Cardiac muscle cell (in vitro differentiated cells and primary cell): ENCODE measurements around the gene IGF2R. TPM values are rescaled to one million over a fixed set of nuclear protein-coding genes. Genes with fewer than 3 reads are reported as not detected.
"Not testable (repeated sequence)": the region's sequence is repeated elsewhere in the genome, so short reads cannot be mapped to it uniquely, and the experiment has no call there.

Source experiments
- DNase-seq, 2 donors: peaks; one replicate each; pipeline versions ENCODE4 v3.0.0 to v3.0.0-alpha.2; 2010 to 2017; ENCODE audit warnings: low read depth in 1 of 2, low spot score in 1 of 2
- H3K27ac ChIP-seq: fragments of 200-600 bp; sonication (generic); 2 replicates; pipeline ENCODE4 v1.5.1; 2016
- H3K27me3 ChIP-seq: fragments of 200-600 bp; sonication (generic); 2 replicates; pipeline ENCODE4 v1.6.0; 2016; ENCODE audit warnings: control low read depth
- H3K36me3 ChIP-seq: fragments of 200-600 bp; sonication (generic); 2 replicates; pipeline ENCODE4 v1.5.1; 2016; ENCODE audit warnings: control low read depth
- H3K4me1 ChIP-seq: fragments of 200-600 bp; sonication (generic); 2 replicates; pipeline ENCODE4 v1.8.1; 2017; ENCODE audit warnings: low read depth, mild to moderate bottlenecking, mixed run types
- H3K4me3 ChIP-seq: fragments of 200-600 bp; sonication (generic); 2 replicates; pipeline ENCODE4 v1.5.1; 2016; ENCODE audit warnings: mild to moderate bottlenecking
- H3K9me3 ChIP-seq: fragments of 200-600 bp; sonication (generic); 2 replicates; pipeline ENCODE4 v1.5.1; 2017; ENCODE audit warnings: low read depth, mild to moderate bottlenecking, control low read depth
- polyA plus RNA-seq: library from polyadenylated mRNA; unstranded; fragments of >200 nt; fragmentation: Nextera tagmentation; extraction: Ambion mirVana; gene quantifications from 2 replicates; pipeline ENCODE4 v1.2.1, GENCODE V29; 2016
- total RNA-seq: library from RNA; depleted of rRNA; stranded (reverse); fragments of >200 nt; gene quantifications from 2 replicates; pipeline ENCODE4 v1.2.3, GENCODE V29; 2016
- TF ChIP-seq, protein P1 (sequence below): IDR thresholded peaks from 2 replicates; pipeline ENCODE4 v1.5.1; 2012; ENCODE audit warnings: low read depth, mild to moderate bottlenecking, low read length

IGF2R gene
- total and polyA plus RNA-seq, 2 experiments from 2014 or later, result 25.8 to 45.4 TPM

DNA sequence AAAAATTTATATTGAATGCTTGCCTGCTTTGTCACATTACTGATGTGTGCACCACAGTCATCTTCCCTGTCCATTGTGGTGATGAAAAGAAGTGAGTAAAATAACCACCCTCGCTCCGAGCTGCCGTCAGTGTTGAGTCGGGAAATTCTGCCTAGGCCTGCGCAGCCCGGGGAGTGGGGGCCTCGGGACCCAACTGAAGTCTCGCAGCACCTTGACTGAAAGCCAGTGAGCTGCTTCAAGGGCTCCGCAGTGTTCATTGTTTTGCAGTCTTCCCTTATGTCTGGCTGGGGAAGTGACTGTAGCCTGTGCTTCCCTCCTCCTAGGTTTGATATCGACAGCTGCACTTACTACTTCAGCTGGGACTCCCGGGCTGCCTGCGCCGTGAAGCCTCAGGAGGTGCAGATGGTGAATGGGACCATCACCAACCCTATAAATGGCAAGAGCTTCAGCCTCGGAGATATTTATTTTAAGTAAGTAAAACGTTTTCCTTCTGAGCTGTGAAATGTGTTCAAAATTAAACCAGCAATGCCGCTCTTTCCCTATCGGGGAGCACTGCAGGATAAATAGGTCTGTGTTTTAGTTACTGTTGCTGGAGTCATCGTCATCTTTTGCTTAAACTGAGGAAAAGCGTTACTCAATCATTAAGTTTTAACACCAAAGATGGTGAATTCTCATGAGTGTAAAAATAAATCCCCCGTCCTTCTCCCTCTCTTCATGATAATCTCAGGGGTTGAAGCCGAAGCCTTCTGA, 120.1 kb downstream of the IGF2R start:
- no peaks in the 10 kb centered on the region for H3K9me3 ChIP-seq
- no peak overlapping the region for H3K27ac ChIP-seq
- no peaks in the 10 kb centered on the region for H3K27me3 ChIP-seq
- H3K4me3 ChIP-seq, result no peak overlapping the region
- no peak for DNase-seq
- TF ChIP-seq, protein P1, sequence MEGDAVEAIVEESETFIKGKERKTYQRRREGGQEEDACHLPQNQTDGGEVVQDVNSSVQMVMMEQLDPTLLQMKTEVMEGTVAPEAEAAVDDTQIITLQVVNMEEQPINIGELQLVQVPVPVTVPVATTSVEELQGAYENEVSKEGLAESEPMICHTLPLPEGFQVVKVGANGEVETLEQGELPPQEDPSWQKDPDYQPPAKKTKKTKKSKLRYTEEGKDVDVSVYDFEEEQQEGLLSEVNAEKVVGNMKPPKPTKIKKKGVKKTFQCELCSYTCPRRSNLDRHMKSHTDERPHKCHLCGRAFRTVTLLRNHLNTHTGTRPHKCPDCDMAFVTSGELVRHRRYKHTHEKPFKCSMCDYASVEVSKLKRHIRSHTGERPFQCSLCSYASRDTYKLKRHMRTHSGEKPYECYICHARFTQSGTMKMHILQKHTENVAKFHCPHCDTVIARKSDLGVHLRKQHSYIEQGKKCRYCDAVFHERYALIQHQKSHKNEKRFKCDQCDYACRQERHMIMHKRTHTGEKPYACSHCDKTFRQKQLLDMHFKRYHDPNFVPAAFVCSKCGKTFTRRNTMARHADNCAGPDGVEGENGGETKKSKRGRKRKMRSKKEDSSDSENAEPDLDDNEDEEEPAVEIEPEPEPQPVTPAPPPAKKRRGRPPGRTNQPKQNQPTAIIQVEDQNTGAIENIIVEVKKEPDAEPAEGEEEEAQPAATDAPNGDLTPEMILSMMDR, result no peak
- H3K4me1 ChIP-seq, result no peaks in the 10 kb centered on the region
- peaks cover 59% of the 10 kb centered on the region for H3K36me3 ChIP-seq

DNA sequence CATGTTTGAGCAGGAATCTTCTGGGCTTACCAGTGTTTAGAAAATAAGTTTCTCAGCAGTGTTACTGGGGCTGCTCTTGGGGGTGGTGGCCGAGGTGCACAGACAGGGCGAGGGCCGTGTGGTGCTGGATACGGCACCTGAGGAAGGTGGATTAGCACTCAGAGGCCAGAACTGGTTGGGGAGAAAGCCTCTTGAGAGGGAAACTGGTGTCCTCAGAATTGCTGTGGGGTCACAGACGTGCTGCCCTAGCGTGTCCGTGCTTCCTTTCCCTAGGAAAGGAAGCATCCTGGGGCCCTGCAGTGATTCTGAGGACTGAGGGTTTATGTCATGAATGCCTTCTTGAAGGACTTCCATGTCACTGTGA, 120.6 kb downstream of the IGF2R start:
- H3K27ac ChIP-seq, result no peak overlapping the region
- no peaks in the 10 kb centered on the region for H3K4me1 ChIP-seq
- peaks cover 58% of the 10 kb centered on the region for H3K36me3 ChIP-seq
- no peak for DNase-seq
- H3K4me3 ChIP-seq, result no peak overlapping the region
- TF ChIP-seq, protein P1, result no peak
- H3K27me3 ChIP-seq, result no peaks in the 10 kb centered on the region
- H3K9me3 ChIP-seq, result no peaks in the 10 kb centered on the region

DNA sequence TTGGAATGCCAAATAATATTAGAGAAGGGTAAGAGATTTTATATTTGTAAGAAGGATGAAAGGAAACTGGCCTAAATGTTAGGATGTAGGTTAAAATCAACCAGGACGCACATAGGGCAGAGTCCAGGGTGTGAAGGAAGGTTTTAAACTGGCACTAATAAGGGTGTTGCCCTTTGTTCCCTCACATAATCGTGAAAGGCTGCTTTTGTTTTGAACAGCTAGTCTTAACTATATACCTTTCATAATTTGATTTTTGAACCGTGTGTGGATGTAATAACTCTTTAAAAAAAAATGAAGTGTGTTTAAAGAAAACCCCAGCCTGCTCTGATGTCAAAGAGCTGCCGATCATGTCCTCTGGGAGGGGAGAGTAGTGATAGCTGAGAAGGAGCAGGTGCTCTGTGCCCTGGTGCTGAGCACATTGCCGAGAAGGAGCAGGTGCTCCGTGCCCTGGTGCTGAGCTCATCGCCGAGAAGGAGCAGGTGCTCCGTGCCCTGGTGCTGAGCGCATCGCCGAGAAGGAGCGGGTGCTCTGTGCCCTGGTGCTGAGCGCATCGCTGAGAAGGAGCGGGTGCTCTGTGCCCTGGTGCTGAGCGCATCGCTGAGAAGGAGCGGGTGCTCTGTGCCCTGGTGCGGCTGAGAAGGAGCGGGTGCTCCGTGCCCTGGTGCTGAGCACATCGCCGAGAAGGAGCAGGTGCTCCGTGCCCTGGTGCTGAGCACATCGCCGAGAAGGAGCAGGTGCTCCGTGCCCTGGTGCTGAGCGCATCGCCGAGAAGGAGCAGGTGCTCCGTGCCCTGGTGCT, 121.8 kb downstream of the IGF2R start:
- H3K27me3 ChIP-seq, DNase-seq, H3K4me1 ChIP-seq, H3K27ac ChIP-seq, H3K9me3 ChIP-seq, H3K4me3 ChIP-seq: not testable (repeated sequence)
- H3K36me3 ChIP-seq, result peaks cover 51% of the 10 kb centered on the region

DNA sequence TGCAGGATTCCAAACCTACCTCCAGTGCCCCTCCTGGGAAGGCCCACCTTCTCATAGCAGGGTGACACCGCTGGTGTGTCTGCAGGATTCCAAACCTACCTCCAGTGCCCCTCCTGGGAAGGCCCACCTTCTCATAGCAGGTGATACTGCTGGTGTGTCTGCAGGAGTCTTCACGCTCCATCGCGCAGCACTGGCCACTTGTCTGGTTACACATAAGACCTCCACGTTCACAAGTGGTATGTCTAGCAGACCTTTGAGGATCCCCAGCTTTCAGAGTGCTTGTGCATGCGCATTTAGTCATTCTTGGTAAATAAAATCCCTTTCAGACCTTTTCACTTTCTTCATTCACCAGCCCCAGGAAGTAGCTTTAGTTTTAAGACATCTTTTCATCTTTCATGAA, 123.3 kb downstream of the IGF2R start:
- H3K27me3 ChIP-seq, H3K9me3 ChIP-seq, H3K27ac ChIP-seq, DNase-seq, H3K4me1 ChIP-seq, H3K4me3 ChIP-seq: not testable (repeated sequence)
- peaks cover 50% of the 10 kb centered on the region for H3K36me3 ChIP-seq

DNA sequence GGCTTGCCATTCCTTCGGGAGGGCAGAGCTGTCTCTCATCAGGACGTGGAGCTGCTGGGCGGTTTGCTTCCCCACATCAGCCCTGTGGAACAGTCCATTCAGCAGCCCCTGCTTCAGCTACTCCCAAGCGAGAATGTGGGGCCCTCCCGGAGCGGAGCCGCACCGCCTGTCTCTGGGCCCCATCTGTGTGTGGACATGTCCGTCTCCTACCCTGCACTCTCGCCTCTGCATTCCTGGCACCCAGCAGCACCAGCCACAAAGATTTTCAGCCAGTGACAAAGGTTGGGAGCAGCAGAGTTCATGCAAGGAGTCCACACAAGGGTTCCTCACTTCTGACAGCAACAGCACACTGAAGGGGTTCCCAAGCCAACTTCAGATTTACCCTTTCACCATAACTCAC, 123.7 kb downstream of the IGF2R start:
- Histone ChIP-seq H3K4me1 (no peaks in the 10 kb centered on the region), H3K4me3 (no peak overlapping the region), H3K36me3 (peaks cover 54% of the 10 kb centered on the region), H3K27me3 (no peaks in the 10 kb centered on the region), H3K27ac (no peak overlapping the region), H3K9me3 (no peaks in the 10 kb centered on the region)
- TF ChIP-seq, protein P1, result no peak
- no peak for DNase-seq

DNA sequence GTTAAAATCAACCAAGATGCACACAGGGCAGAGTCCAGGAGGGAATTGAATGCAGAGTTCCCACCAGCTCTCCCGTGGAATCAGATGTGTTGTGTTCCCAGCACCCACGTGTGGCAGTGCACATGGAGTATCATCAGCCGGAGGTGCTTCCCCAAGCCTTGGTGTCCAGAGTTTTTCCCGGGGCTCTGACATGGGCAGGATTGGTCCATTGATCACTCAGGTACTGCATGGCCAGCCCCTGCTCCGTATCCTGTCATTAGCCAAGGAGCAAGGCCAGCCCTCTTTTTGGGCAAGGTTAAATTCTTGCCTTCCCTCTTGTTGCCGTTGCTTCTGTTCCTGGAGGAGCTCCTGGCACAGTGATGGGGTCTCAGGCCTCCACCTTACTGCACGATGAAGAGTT, 124.2 kb downstream of the IGF2R start:
- no peaks in the 10 kb centered on the region for H3K9me3 ChIP-seq
- no peaks in the 10 kb centered on the region for H3K4me1 ChIP-seq
- H3K4me3 ChIP-seq, result no peak overlapping the region
- no peak overlapping the region for H3K27ac ChIP-seq
- DNase-seq, result no peak
- TF ChIP-seq, protein P1, result no peak
- peaks cover 59% of the 10 kb centered on the region for H3K36me3 ChIP-seq
- H3K27me3 ChIP-seq, result no peaks in the 10 kb centered on the region
